ENCODE data around the gene RASL12. TPM values are rescaled to one million over a fixed set of nuclear protein-coding genes. Genes with fewer than 3 reads are reported as not detected.
"Not testable (repeated sequence)": the region's sequence is repeated elsewhere in the genome, so short reads cannot be mapped to it uniquely, and the experiment has no call there.

The RASL12 gene
- total RNA-seq, 1 donor from 2014 or later: 23.3 TPM

GRCh38 chr15:65079580-65079979 is 11.8 kb upstream of the RASL12 start:
- ATAC-seq (no peak), DNase-seq (ENCODE audit: missing footprints) (no peak)
- intact Hi-C loops (cut with DNase I): loop anchor here (2.0 kb wide), 1 partner anchor 25 kb away; no protein-coding TSS in a partner anchor

GRCh38 chr15:65077981-65078352 is 10.2 kb upstream of the RASL12 start:
- ATAC-seq (peak; percentile 71), DNase-seq (ENCODE audit: missing footprints) (peak; percentile 88)
- intact Hi-C loops (cut with DNase I): loop anchor here (2.0 kb wide), 1 partner anchor 23 kb away; no protein-coding TSS in a partner anchor

- intact Hi-C loops (cut with DNase I): no loop called here
- DNase-seq (ENCODE audit: missing footprints) (no peak), ATAC-seq (no peak)
These were observed 9.6 kb upstream of the RASL12 start for GRCh38 chr15:65077291-65077980.

- ATAC-seq (peak; percentile 66), DNase-seq (ENCODE audit: missing footprints) (no peak)
- intact Hi-C loops (cut with DNase I): no loop called here
These were observed 8.9 kb upstream of the RASL12 start, which contains the start of gene KBTBD13 for GRCh38 chr15:65076486-65077290. TSS of gene KBTBD13 (plus strand) at chr15:65076746. CDS start at chr15:65076816, 70 bp downstream.

GRCh38 chr15:65075607-65076395 is 8.0 kb upstream of the RASL12 start:
- intact Hi-C loops (cut with DNase I); ATAC-seq: not testable (repeated sequence)
- DNase-seq (ENCODE audit: missing footprints): peak; percentile 26

GRCh38 chr15:65074946-65075345 is 7.2 kb upstream of the RASL12 start:
- intact Hi-C loops (cut with DNase I); ATAC-seq; DNase-seq (ENCODE audit: missing footprints): not testable (repeated sequence)

GRCh38 chr15:65072617-65073016 is 4.8 kb upstream of the RASL12 start:
- DNase-seq (ENCODE audit: missing footprints) (no peak), ATAC-seq (no peak)
- intact Hi-C loops (cut with DNase I): no loop called here

GRCh38 chr15:65072027-65072426 is 4.2 kb upstream of the RASL12 start:
- intact Hi-C loops (cut with DNase I): no loop called here
- ATAC-seq: peak; percentile 24
- peak; percentile 53 for DNase-seq (ENCODE audit: missing footprints)

GRCh38 chr15:65071381-65071811 is 3.6 kb upstream of the RASL12 start:
- DNase-seq (ENCODE audit: missing footprints): peak; percentile 65
- intact Hi-C loops (cut with DNase I): no loop called here

GRCh38 chr15:65069779-65070546 is 2.2 kb upstream of the RASL12 start:
- intact Hi-C loops (cut with DNase I): no loop called here
- ATAC-seq (peak; percentile 2), DNase-seq (ENCODE audit: missing footprints) (peak; percentile 64)

More at GRCh38 chr15:65071381-65071811, 3.6 kb upstream of the RASL12 start:
- peak; percentile 74 for ATAC-seq

GRCh38 chr15:65069179-65069578 is 1.4 kb upstream of the RASL12 start:
- intact Hi-C loops (cut with DNase I): no loop called here
- ATAC-seq (peak; percentile 71), DNase-seq (ENCODE audit: missing footprints) (no peak)

GRCh38 chr15:65068403-65068788 is 605 bp upstream of the RASL12 start:
- ATAC-seq (no peak), DNase-seq (ENCODE audit: missing footprints) (no peak)
- intact Hi-C loops (cut with DNase I): no loop called here

- intact Hi-C loops (cut with DNase I): no loop called here
- DNase-seq (ENCODE audit: missing footprints) (no peak), ATAC-seq (no peak)
These were observed 510 bp downstream of the RASL12 start for GRCh38 chr15:65067317-65067644.

- DNase-seq (ENCODE audit: missing footprints) (no peak), ATAC-seq (no peak)
- intact Hi-C loops (cut with DNase I): no loop called here
These were observed 1.0 kb downstream of the RASL12 start for GRCh38 chr15:65066635-65067316.

GRCh38 chr15:65066001-65066634 is 1.7 kb downstream of the RASL12 start:
- intact Hi-C loops (cut with DNase I): no loop called here
- DNase-seq (ENCODE audit: missing footprints) (no peak), ATAC-seq (no peak)

GRCh38 chr15:65062726-65063125 is 5.1 kb downstream of the RASL12 start:
- ATAC-seq (no peak), DNase-seq (ENCODE audit: missing footprints) (no peak)
- intact Hi-C loops (cut with DNase I): no loop called here

- ATAC-seq (no peak), DNase-seq (ENCODE audit: missing footprints) (no peak)
- intact Hi-C loops (cut with DNase I): no loop called here
These were observed 5.7 kb downstream of the RASL12 start for GRCh38 chr15:65062061-65062460.

Measured in Right ventricle myocardium inferior (tissue), 1 donor.